ENCODE results near the gene CRACDL.

CRACDL gene

DNA sequence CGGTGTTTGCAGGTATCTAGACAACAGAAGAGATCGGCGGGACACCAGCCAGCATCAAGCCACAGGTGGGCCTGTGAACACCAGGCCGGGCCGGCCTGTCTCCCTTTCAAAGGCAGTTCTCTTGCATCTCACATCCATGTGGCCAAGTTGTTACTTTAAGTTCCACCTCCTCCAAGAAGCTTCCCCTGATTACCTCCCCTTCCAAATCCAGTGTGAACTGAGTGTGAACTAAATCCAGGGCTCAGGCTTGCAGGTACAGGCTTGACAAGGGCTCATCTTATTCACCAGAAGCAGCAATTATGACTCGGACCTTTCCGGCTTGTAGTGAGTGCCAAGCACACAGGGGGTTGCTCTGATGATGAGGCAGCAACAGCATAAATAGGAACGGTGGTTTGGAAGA is 3.9 kb downstream of the CRACDL start:
- peaks cover 25% of the 10 kb centered on the region for H3K27me3 Mint-ChIP-seq
- peaks cover 13% of the 10 kb centered on the region for H3K4me1 Mint-ChIP-seq

DNA sequence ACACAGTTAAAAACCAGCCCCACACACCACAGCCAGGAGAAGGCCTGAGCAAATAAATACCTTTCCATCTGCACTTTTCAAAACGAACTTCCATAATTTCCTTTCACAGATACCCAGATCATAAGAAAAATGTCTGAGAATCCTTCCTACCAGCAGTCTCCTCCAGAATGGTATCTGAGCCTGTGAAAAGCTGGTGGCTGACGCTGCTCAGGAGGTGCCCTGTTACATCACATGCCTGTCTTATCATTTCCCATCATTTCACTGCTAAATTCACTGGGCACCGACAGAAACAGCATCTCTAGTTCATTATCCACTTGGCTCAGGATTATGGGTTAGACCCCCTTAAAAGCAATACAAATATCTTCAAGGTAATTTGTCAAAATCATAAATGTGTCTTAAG is 4.4 kb downstream of the CRACDL start:
- no peaks in the 10 kb centered on the region for H3K36me3 Mint-ChIP-seq
- no peaks in the 10 kb centered on the region for H3K9me3 Mint-ChIP-seq
- H3K4me1 Mint-ChIP-seq: peaks cover 7% of the 10 kb centered on the region
- no peak overlapping the region for H3K27ac Mint-ChIP-seq
- H3K4me3 Mint-ChIP-seq: no peak overlapping the region
- peaks cover 23% of the 10 kb centered on the region for H3K27me3 Mint-ChIP-seq

More for the DNA sequence above, 3.9 kb downstream of the CRACDL start:
- no peaks in the 10 kb centered on the region for H3K9me3 Mint-ChIP-seq
- no peaks in the 10 kb centered on the region for H3K36me3 Mint-ChIP-seq
- no peak overlapping the region for H3K4me3 Mint-ChIP-seq
- H3K27ac Mint-ChIP-seq: no peak overlapping the region

DNA sequence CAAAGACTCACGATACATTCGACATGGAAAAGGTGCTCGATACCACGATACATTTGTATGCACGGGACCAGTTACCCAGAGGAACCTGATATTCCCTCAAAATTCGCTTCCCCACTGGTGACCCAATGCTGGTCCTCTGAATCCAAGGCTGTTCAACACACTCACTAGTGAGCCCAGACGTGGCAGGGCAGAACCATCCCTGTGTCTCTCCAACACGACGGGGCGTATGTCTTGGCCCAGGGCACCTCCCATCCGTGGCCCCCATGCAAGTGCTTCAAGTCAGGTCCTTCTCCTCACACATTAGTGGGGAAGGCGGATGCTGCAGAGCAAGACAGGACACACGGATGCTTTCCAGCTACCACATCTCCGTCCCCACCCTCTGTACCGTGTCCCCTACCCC is 6.1 kb downstream of the CRACDL start:
- Mint-ChIP-seq H3K9me3 (no peaks in the 10 kb centered on the region), H3K27ac (no peak overlapping the region), H3K4me1 (no peaks in the 10 kb centered on the region), H3K27me3 (peaks cover 16% of the 10 kb centered on the region), H3K4me3 (no peak overlapping the region), H3K36me3 (no peaks in the 10 kb centered on the region)

DNA sequence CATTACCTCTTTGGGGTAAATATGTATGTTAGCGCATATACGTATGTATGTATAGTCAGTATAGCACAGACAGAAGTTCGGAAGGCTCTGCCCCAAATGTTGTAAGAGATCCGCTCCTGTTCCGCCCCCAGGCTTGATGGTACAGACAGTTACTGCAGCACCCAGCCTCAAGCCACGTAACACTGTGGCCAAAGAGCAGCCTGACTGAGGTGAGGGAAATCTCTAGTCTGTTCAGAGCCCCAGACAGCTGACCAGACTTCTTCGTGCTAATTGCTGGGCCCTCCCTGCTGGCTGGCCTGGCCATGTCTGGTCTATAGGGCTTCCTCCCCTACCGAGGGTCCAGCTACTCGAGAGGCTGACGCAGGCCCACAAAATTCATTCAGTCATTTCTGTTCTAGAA is 7.8 kb downstream of the CRACDL start:
- Mint-ChIP-seq H3K36me3 (no peaks in the 10 kb centered on the region), H3K27ac (no peak overlapping the region), H3K4me3 (no peak overlapping the region), H3K27me3 (peaks cover 4% of the 10 kb centered on the region), H3K4me1 (no peaks in the 10 kb centered on the region), H3K9me3 (no peaks in the 10 kb centered on the region)

DNA sequence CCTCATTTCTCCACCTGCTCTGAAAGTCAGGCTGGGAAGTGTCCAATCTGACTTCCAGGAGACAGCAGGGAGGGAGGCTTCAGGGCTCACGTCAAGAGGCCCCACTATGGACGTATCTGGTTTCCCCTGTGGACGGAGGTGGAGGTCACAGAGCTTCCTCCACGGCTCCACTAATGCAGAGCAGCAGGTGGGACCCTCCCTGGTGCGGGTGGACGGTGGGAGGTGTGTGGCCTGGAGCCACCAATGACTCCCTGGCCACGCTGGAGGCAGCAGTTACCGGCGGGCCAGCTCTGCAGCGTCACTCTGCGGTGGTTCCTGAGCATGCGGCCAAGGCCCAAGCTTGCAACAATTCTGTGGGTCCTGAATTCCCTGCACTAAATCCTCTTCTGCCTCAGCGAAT is 9.0 kb downstream of the CRACDL start:
- H3K27me3 Mint-ChIP-seq: peaks cover 4% of the 10 kb centered on the region
- H3K4me3 Mint-ChIP-seq: no peak overlapping the region

DNA sequence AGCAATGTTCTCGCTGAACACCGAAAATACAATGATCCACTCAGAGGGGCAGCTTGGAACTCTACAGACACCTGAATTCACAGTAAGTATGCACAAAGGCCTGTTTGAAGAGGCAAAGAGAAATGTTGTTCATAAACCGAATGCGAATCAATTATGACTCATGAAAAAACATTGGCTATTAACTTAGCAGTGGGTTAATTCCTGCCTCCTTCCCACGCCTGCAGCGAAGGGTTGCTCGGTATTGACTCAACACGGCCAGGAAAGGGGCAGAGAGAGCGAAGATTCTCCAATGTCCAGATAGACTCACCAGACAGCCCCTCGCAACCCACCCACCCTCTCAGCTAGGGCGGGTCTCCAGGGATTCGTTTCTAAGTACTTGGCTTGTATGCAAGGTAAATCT is 9.4 kb downstream of the CRACDL start:
- Mint-ChIP-seq H3K36me3 (no peaks in the 10 kb centered on the region), H3K9me3 (no peaks in the 10 kb centered on the region), H3K4me3 (no peak overlapping the region), H3K4me1 (no peaks in the 10 kb centered on the region), H3K27me3 (peaks cover 2% of the 10 kb centered on the region), H3K27ac (no peak overlapping the region)

More for the DNA sequence above, 9.0 kb downstream of the CRACDL start:
- no peaks in the 10 kb centered on the region for H3K4me1 Mint-ChIP-seq
- no peaks in the 10 kb centered on the region for H3K36me3 Mint-ChIP-seq
- no peaks in the 10 kb centered on the region for H3K9me3 Mint-ChIP-seq
- H3K27ac Mint-ChIP-seq: no peak overlapping the region

DNA sequence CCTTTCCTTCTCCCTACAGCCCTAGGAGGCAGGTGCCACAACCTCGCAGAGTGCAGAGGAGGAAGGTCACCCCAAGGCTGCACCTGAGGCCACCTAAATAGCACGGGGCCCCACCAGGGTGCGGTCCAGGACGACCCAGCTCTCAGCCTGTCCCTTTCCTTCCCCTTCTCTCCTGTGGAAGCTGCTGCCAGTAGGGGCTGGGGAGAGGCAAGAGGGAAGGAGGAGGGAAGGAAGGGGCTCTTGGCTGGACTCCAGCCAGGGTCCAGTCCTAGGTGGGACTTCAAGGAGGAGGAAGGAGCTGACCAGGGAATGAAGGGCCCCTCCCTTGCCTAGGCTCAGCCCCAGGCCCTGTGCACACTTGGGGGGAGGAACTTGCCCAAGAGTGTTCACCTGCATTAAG is 11.1 kb downstream of the CRACDL start:
- no peaks in the 10 kb centered on the region for H3K9me3 Mint-ChIP-seq
- H3K36me3 Mint-ChIP-seq: no peaks in the 10 kb centered on the region
- no peak overlapping the region for H3K4me3 Mint-ChIP-seq
- H3K27ac Mint-ChIP-seq: no peak overlapping the region
- H3K27me3 Mint-ChIP-seq: peaks cover 2% of the 10 kb centered on the region
- no peaks in the 10 kb centered on the region for H3K4me1 Mint-ChIP-seq

DNA sequence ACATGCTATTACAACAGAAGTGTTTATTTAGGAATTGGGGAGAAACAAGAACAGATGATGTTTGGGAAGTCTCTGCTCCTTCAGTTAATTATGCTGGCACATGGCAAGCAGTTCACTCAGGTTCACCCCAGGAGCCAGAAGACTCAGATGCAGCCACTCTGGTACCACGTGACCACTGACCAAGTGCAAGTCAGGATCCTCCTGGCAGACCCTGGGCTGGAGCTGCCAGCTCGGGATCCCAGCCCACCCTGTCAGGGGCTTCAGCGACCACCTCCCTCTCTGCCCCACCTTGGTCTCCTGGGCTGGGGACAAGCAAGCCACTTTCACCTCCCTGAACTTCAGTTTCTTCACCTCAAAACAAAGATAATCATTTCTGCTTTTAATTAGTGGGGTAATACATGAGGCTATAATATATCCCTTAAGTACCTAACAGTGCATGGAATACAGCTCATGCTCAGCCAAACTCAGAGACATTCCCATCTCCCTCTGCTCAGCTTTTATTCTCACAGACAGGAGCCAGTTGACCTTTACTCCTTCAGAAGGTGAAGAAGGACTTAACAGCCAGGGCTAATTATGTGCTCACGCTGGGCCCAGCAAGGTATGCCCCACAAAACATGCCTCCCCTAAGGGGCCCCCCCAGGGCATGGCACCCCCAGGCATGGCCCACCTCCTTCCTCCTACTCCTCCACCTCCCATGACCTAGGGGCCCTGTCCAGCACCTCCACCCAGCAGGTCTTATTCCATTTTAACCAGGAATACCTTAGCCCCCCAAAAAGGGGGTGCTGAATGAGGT is 11.8 kb downstream of the CRACDL start:
- Mint-ChIP-seq H3K4me3 (no peak overlapping the region), H3K27me3 (peaks cover 2% of the 10 kb centered on the region), H3K9me3 (no peaks in the 10 kb centered on the region), H3K36me3 (no peaks in the 10 kb centered on the region), H3K27ac (no peak overlapping the region), H3K4me1 (no peaks in the 10 kb centered on the region)

DNA sequence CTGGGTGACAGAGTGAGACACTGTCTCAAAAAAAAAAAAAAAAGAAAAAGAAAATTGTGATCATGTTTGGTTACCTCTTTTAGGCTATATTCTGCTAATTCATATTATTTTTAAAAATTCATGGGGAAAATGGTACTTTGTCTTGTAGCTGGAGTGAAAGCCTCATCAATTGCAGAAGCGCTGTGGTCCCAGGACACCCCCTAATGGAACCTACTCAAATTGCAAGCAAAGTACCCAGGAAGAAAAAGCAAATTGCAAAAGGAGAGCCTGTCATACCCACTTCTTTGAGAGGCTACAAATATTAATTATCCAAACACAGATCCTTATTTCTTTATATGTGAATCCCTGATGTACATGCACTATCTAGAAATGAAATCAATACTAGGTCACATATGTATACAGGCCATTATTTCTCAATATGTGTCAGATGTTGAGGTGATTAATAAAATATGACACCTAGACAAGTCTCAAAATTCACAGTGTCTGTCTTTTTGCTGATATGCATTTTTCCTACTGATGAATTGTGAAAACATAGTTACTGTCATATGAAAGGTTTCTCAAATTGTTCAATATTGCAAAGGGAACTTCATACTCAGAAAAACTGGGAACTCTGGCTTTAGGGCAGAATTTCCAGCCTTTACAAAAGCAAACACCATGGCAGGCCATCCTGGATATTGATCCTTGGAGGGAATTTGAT is 12.6 kb downstream of the CRACDL start:
- Mint-ChIP-seq H3K4me3 (no peak overlapping the region), H3K27me3 (peaks cover 2% of the 10 kb centered on the region), H3K27ac (no peak overlapping the region), H3K4me1 (no peaks in the 10 kb centered on the region), H3K9me3 (no peaks in the 10 kb centered on the region), H3K36me3 (no peaks in the 10 kb centered on the region)

DNA sequence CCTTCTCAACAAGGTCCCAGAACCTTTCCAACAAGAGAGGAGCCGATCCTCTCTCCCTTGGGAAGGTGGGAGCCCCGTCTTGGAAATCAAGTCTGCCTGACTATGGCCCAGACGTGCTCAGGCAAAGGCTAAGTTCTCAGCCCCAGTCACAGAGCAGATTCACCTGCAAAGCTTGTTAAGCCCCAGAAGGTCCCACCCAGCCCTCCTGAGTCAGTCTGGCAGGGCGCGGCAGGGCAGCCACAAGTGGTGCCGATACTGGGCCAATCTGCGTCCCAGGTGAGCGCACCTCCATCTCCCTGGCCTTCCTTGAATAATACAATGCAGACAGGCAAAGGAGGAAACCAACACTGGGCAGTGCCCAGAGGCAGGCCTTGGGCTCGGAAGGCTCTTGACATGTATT is 15.0 kb downstream of the CRACDL start:
- Mint-ChIP-seq H3K4me1 (no peaks in the 10 kb centered on the region), H3K36me3 (no peaks in the 10 kb centered on the region), H3K27me3 (no peaks in the 10 kb centered on the region), H3K9me3 (no peaks in the 10 kb centered on the region), H3K4me3 (no peak overlapping the region), H3K27ac (no peak overlapping the region)

DNA sequence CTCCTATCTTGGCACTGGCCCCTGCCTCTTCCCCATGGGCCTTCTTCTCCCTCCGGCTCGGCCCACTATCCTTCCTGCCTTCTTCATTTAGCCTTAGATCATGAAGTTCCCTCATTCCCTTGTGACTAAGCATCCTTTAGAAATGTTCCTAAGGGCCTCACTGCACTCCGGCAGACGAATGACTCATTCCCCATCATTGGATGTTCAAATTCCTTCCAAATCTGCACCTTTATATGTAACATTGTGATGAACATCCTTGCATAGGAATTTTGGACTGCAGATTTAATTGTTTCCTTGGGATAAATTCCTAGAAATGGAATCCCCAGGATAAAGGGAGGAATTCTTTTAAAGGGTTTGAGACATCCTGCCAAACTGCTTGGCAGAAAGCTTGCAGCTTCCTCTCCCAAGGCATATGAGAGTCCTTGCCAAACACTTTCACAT is 19.0 kb downstream of the CRACDL start:
- no peak overlapping the region for H3K4me3 Mint-ChIP-seq
- H3K27me3 Mint-ChIP-seq: peaks cover 3% of the 10 kb centered on the region
- H3K4me1 Mint-ChIP-seq: peaks cover under 1% of the 10 kb centered on the region
- no peak overlapping the region for H3K27ac Mint-ChIP-seq
- H3K36me3 Mint-ChIP-seq: no peaks in the 10 kb centered on the region
- no peaks in the 10 kb centered on the region for H3K9me3 Mint-ChIP-seq

DNA sequence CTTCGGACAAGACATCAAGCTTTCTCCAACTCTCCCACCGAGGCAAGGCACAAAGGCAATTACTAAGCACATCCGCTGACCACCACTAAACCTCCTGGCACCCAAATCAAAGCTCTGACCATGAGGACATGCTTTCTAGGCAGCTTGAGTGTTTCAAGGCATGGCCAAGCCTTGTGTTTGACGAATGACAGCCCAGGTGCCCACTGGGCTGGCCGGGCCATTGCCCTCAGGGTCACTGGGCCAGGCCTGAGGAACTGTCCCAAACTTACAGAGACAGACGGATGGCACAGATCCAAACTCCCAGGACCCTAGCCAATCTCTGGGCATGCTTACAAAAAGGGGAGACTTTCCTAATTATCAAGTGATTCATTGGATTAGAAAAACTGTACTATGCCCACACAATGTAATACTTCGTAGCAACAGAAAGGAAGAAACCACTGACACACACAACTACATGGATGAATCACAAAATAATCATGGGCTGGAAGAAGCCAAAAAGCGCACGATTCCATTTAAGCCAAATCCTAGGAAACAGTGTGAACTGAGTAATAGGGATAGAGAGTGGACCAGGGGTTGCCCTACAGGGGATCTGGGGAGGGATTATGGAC is 20.2 kb downstream of the CRACDL start:
- Mint-ChIP-seq H3K4me1 (peaks cover 5% of the 10 kb centered on the region), H3K9me3 (no peaks in the 10 kb centered on the region), H3K36me3 (no peaks in the 10 kb centered on the region), H3K4me3 (no peak overlapping the region), H3K27me3 (peaks cover 3% of the 10 kb centered on the region), H3K27ac (no peak overlapping the region)

DNA sequence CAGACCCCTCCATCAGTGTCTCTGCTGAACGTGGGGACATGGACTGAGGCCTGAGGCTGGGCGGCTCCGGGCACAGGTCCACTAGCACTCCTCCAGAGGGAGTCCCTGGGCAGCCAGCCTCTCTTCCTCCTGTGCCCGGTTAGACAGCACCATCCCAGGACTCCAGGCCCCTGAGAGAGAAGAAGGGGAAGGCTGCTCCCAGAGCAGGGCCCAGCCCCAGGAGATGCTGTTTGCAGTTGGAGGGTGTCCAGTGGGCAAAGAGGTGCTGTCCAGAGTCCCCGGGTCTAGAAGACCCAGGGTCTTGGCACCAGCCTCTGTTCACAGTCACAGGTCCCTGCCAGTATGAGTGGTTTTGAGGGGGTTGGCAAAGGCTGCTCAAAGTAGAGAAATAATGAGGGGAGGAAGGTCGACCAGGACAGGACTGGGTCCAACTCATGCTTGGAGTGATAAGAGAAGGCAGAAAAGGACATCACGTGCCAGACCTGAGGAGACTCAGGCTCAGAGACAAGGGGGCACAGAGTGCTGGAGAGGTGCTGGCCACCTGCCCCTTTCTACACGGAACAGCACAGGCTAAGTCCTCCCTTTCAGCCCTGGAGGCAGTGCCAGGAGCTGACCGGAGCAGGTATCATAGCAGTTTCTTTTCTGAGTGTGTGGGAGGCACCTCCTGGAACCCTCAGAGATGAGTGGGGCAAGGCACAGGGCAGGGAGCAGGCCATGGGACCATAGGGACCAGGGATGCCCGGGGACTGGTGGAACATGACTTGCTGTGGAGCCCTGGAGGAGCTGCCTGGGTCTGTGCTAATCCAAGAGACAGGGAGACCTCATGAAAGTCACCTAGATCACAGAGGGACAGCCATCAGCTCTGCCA is 21.1 kb downstream of the CRACDL start:
- Mint-ChIP-seq H3K27ac (no peak overlapping the region), H3K27me3 (peaks cover 3% of the 10 kb centered on the region), H3K4me1 (peaks cover 5% of the 10 kb centered on the region), H3K9me3 (no peaks in the 10 kb centered on the region), H3K36me3 (no peaks in the 10 kb centered on the region), H3K4me3 (no peak overlapping the region)

DNA sequence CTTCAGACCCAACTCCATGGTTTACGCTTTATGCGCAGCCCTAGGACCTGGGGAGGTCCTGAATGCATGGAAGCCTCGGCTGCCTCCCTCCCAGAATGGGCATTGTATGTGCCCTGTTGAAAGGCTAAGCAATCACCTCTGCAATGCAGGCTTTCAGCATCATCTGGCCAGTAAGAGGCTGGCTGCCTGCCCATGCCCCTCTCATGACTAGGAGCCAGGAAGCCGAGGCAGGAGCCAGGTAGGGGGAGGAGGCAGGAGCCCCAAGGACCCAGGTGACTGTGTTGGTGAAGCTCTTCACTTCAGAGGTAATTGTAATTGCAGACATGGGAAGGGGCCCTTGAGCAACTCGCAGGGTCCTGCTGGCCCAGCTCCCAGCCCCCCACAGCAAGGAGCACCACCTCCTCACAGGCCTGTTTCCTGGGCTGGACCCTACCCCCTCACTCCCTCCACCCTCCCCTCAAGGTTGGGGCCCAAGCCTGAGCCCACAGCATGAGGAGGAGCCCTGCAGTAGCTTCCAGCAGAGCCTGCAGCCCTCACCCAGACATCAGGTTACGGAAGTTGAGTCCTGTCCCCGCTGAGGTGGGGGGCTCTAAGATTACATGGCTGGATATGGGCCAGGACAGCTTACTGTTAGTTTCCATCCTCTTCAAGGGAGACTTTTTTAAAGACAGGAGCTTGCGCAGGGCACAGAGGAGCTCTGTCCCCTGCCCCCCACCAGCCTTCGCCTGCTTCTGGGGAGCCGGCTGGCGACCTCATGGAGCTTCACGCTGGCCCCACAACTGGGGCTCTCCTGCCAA is 21.9 kb downstream of the CRACDL start:
- Mint-ChIP-seq H3K4me3 (no peak overlapping the region), H3K4me1 (peaks cover 14% of the 10 kb centered on the region), H3K27me3 (peaks cover 3% of the 10 kb centered on the region), H3K9me3 (no peaks in the 10 kb centered on the region), H3K36me3 (no peaks in the 10 kb centered on the region), H3K27ac (no peak overlapping the region)
